Measurements from ENCODE around the gene ZNF691.

DNA sequence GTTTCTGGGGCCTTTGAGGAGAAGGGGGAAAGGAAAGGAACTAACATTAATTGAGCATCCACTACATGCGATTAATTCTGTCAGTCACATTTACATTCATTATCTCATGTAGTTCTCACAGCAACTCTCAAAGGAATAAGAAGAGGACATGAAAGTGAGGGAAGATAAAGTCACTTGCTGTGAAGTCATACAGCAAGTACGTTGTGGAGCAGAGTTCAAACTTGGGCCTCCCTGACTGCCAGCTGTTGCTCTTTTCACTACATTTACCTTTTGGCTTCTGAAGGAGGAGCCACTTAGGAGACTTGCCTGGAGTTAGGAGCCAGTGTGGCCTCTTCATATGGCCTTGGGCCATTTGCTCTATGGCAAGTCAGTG is 6.2 kb downstream of the ZNF691 start:
- TF ChIP-seq CTCF (conservative IDR thresholded peaks at IDR 0.05; ENCODE audit: low read depth, low read length) (no peak), EZH2phosphoT487 (IDR thresholded peaks at IDR 0.05; ENCODE audit: borderline replicate concordance, low read length) (no peak), EZH2 (IDR thresholded peaks at IDR 0.05; ENCODE audit: low read length, unreplicated experiment) (no peak)
